Hepatocyte (in vitro differentiated cells): ENCODE data around the gene CDC42EP5. TPM values are rescaled to one million over a fixed set of nuclear protein-coding genes. Genes with fewer than 3 reads are reported as not detected.

Source experiments
- DNase-seq: peaks from one replicate; pipeline ENCODE4 v3.0.0-alpha.2; 2016; ENCODE audit warnings: low spot score
- H2AFZ ChIP-seq: fragments of 200-600 bp; sonication (generic); 2 replicates; pipeline ENCODE4 v1.6.0; 2016; ENCODE audit warnings: antibody characterized with exemption, mild to moderate bottlenecking
- H3K27ac ChIP-seq: fragments of 200-600 bp; sonication (generic); 2 replicates; pipeline ENCODE4 v1.5.1; 2016; ENCODE audit warnings: mild to moderate bottlenecking
- H3K27me3 ChIP-seq: fragments of 200-600 bp; sonication (generic); 2 replicates; pipeline ENCODE4 v1.6.1; 2016
- H3K36me3 ChIP-seq: fragments of 200-600 bp; sonication (generic); replicated peaks from 2 replicates; pipeline ENCODE4 v1.5.1; 2016; ENCODE audit warnings: low read depth; ENCODE audit not compliant: insufficient read depth
- H3K4me1 ChIP-seq: fragments of 200-600 bp; sonication (generic); 2 replicates; pipeline ENCODE4 v1.5.1; 2016; ENCODE audit warnings: mild to moderate bottlenecking, moderate library complexity; ENCODE audit not compliant: insufficient read depth
- H3K4me2 ChIP-seq: fragments of 200-600 bp; sonication (generic); 2 replicates; pipeline ENCODE4 v1.6.0; 2016
- H3K4me3 ChIP-seq: fragments of 200-600 bp; sonication (generic); 2 replicates; pipeline ENCODE4 v1.5.1; 2016; ENCODE audit warnings: mild to moderate bottlenecking
- H3K79me2 ChIP-seq: fragments of 200-600 bp; sonication (generic); 2 replicates; pipeline ENCODE4 v1.6.0; 2017; ENCODE audit warnings: mild to moderate bottlenecking
- H3K9me2 ChIP-seq: fragments of 200-600 bp; sonication (generic); replicated peaks from 2 replicates; pipeline ENCODE4 v1.6.0; 2017; ENCODE audit warnings: mild to moderate bottlenecking; ENCODE audit not compliant: insufficient read depth
- H3K9me3 ChIP-seq: fragments of 200-600 bp; sonication (generic); 2 replicates; pipeline ENCODE4 v1.5.1; 2016; ENCODE audit warnings: low read depth, mild to moderate bottlenecking
- H4K20me1 ChIP-seq: fragments of 200-600 bp; sonication (generic); 2 replicates; pipeline ENCODE4 v1.6.0; 2016; ENCODE audit warnings: mild to moderate bottlenecking; ENCODE audit not compliant: insufficient read depth, poor library complexity, severe bottlenecking
- EZH2 ChIP-seq: fragments of 200-600 bp; sonication (generic); IDR thresholded peaks from 2 replicates; pipeline ENCODE4 v1.6.1; 2016; ENCODE audit warnings: antibody characterized with exemption, mild to moderate bottlenecking, borderline replicate concordance
- EZH2phosphoT487 ChIP-seq: fragments of 200-600 bp; sonication (generic); IDR thresholded peaks from one replicate; pipeline ENCODE4 v1.6.1; 2018; ENCODE audit warnings: antibody characterized with exemption, mild to moderate bottlenecking, low read depth, moderate library complexity; ENCODE audit not compliant: unreplicated experiment, severe bottlenecking
- WGBS: methylation state at CpG from one replicate; pipeline ENCODE4 v1.1.6; 2016; ENCODE audit warnings: low lambda C conversion rate; ENCODE audit errors: missing lambda C conversion rate; 5-methylcytosine and 5-hydroxymethylcytosine counted together
- polyA plus RNA-seq: library from polyadenylated mRNA; unstranded; fragments of >200 nt; fragmentation: Nextera tagmentation; extraction: Ambion mirVana; gene quantifications from 2 replicates; pipeline ENCODE4 v1.2.1, GENCODE V29; 2016
- total RNA-seq: library from RNA; depleted of rRNA; stranded (reverse); fragments of >200 nt; gene quantifications from 2 replicates; pipeline ENCODE4 v1.2.3, GENCODE V29; 2014
- TF ChIP-seq, protein P1 (sequence below): fragments of 200-600 bp; sonication (generic); IDR thresholded peaks from 2 replicates; pipeline ENCODE4 v1.5.1; 2016; ENCODE audit warnings: antibody characterized with exemption, mild to moderate bottlenecking; ENCODE audit not compliant: poor library complexity

Gene CDC42EP5
- total and polyA plus RNA-seq, 2 experiments from 2014 or later: 46.8 to 71.2 TPM

GRCh38 chr19:54461210-54461609 lies 11.9 kb downstream of the CDC42EP5 start:
- Histone ChIP-seq H3K27ac (peak overlapping the region; percentile 88), H3K27me3 (no peaks in the 10 kb centered on the region), H3K4me1 (peaks cover 12% of the 10 kb centered on the region), H3K36me3 (no peaks in the 10 kb centered on the region), H3K9me2 (no peaks in the 10 kb centered on the region), H3K9me3 (no peaks in the 10 kb centered on the region), H2AFZ (no peak overlapping the region), H4K20me1 (peaks cover 29% of the 10 kb centered on the region), H3K79me2 (peaks cover 29% of the 10 kb centered on the region), H3K4me3 (no peak overlapping the region), H3K4me2 (no peak overlapping the region)
- DNase-seq: no peak
- WGBS: 92% methylated on average over 13 of the region's 27 CpGs
- TF ChIP-seq, protein P1, sequence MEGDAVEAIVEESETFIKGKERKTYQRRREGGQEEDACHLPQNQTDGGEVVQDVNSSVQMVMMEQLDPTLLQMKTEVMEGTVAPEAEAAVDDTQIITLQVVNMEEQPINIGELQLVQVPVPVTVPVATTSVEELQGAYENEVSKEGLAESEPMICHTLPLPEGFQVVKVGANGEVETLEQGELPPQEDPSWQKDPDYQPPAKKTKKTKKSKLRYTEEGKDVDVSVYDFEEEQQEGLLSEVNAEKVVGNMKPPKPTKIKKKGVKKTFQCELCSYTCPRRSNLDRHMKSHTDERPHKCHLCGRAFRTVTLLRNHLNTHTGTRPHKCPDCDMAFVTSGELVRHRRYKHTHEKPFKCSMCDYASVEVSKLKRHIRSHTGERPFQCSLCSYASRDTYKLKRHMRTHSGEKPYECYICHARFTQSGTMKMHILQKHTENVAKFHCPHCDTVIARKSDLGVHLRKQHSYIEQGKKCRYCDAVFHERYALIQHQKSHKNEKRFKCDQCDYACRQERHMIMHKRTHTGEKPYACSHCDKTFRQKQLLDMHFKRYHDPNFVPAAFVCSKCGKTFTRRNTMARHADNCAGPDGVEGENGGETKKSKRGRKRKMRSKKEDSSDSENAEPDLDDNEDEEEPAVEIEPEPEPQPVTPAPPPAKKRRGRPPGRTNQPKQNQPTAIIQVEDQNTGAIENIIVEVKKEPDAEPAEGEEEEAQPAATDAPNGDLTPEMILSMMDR: no peak
- no peak for TF ChIP-seq EZH2phosphoT487
- no peak for TF ChIP-seq EZH2

DNA sequence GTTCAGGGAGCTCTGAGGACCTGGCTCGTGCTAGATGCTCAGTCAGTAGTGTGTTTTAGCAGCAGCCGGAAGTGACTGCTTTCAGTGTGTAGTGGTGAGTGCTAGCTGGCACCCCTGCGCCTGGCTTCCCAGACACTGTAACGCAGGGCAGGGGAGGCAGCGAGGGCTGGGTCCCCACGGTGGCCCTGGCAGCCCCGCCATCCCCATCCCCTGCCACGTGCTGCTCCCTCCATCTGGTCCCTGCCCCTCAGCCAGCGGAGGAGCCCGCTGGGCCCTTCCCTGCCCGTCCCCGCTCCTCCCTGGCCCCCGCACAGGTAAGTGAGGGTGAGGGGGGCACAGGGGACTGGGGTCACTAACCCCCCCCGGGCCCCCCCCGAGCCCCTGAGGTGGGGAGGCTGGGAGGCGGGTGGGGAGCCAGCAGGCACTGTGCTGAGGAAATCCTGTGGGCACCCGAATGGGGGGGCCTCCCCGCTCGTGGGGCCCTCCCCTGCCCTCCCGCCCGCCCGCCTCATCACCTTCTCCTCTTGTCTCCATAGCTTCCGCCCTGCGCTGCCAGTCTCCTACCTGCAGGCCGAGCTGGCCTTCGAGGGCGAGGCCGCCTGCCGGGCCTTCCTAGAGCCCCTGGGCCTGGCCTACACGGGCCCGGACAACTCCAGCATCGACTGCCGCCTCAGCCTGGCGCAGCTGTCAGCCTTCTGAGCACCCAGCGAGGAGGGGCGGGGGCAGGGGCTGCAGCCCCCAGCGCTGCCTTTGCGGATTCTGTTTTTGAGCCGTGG lies 12.7 kb downstream of the CDC42EP5 start:
- Histone ChIP-seq H3K4me1 (peaks cover 12% of the 10 kb centered on the region), H3K27me3 (no peaks in the 10 kb centered on the region), H3K4me2 (no peak overlapping the region), H3K79me2 (peaks cover 30% of the 10 kb centered on the region), H3K9me3 (no peaks in the 10 kb centered on the region), H3K36me3 (no peaks in the 10 kb centered on the region), H4K20me1 (peaks cover 29% of the 10 kb centered on the region), H3K27ac (no peak overlapping the region), H3K4me3 (no peak overlapping the region), H2AFZ (no peak overlapping the region), H3K9me2 (no peaks in the 10 kb centered on the region)
- WGBS: 94% methylated on average over 22 of the region's 39 CpGs
- TF ChIP-seq, protein P1: no peak
- TF ChIP-seq EZH2: no peak
- no peak for TF ChIP-seq EZH2phosphoT487
- no peak for DNase-seq

DNA sequence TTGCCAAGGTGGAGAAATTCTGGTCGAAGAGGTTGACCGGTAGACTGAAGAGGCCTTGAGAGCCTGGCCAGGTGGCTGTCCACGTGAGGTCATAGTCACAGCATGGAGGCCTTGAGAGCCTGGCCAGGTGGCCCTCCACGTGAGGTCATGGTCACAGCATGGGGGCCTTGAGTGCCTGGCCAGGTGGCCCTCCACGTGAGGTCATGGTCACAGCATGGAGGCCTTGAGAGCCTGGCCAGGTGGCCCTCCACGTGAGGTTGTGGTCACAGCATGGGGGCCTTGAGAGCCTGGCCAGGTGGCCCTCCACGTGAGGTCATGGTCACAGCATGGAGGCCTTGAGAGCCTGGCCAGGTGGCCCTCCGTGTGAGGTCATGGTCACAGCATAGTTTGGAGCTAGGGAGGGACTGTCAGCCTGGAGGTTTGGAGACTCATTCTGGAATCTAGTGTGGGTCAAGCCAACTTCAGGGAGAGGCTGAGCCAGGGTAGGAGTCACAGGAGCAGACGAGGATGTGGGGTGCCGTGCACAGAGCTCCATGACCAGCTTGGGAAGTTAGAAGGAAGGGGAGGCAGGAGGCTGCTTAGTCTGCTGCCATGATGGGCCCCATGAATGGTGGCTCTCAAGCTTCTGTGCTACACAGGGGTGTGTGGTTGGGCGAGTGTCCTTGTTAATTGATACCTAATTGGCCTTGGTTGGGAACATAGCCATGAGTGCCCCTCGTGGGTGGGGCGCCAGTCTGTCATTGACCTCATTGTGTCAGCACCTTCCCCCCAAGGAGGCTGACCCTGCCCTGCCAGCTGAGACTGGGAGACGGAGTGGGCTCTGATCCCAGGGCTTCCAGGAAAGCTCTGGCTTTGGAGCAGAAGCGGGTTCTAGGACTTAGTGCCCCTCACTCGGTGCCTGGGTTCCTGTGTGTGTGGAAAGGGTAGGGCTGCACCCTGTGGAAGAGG lies 13.5 kb downstream of the CDC42EP5 start:
- no peak for DNase-seq
- WGBS: 92% methylated on average over 16 of the region's 16 CpGs
- Histone ChIP-seq H3K4me3 (no peak overlapping the region), H3K9me3 (no peaks in the 10 kb centered on the region), H3K36me3 (peaks cover 4% of the 10 kb centered on the region), H3K27me3 (no peaks in the 10 kb centered on the region), H3K79me2 (peaks cover 38% of the 10 kb centered on the region), H4K20me1 (peaks cover 36% of the 10 kb centered on the region), H3K4me1 (peaks cover 12% of the 10 kb centered on the region), H2AFZ (no peak overlapping the region), H3K4me2 (no peak overlapping the region), H3K9me2 (no peaks in the 10 kb centered on the region), H3K27ac (no peak overlapping the region)
- no peak for TF ChIP-seq EZH2
- TF ChIP-seq, protein P1: no peak
- TF ChIP-seq EZH2phosphoT487: no peak
